NCI-H2227 (cell line): Measurements from ENCODE around the gene TADA1.
A peak's percentile ranks its signal among the peaks of the same experiment; 100 is the strongest.

ENCODE experiments used
- DNase-seq: peaks from one replicate; lab custom pipeline; 2025; ENCODE audit not compliant: unreplicated experiment; lab: John Stamatoyannopoulos, UW

TADA1 gene

GRCh38 chr1:166875734-166876539, at the start of gene TADA1:
TSS of gene TADA1 (minus strand) at chr1:166876264. CDS start at chr1:166876233, 31 bp downstream.
- peak; percentile 99 for DNase-seq

GRCh38 chr1:166924823-166925541, 48.9 kb upstream of the TADA1 start:
- DNase-seq, result no peak

- DNase-seq, result peak; percentile 76
Measured at GRCh38 chr1:166920561-166921475, 44.8 kb upstream of the TADA1 start.

GRCh38 chr1:166918956-166919316, 42.9 kb upstream of the TADA1 start:
- DNase-seq, result no peak

DNA sequence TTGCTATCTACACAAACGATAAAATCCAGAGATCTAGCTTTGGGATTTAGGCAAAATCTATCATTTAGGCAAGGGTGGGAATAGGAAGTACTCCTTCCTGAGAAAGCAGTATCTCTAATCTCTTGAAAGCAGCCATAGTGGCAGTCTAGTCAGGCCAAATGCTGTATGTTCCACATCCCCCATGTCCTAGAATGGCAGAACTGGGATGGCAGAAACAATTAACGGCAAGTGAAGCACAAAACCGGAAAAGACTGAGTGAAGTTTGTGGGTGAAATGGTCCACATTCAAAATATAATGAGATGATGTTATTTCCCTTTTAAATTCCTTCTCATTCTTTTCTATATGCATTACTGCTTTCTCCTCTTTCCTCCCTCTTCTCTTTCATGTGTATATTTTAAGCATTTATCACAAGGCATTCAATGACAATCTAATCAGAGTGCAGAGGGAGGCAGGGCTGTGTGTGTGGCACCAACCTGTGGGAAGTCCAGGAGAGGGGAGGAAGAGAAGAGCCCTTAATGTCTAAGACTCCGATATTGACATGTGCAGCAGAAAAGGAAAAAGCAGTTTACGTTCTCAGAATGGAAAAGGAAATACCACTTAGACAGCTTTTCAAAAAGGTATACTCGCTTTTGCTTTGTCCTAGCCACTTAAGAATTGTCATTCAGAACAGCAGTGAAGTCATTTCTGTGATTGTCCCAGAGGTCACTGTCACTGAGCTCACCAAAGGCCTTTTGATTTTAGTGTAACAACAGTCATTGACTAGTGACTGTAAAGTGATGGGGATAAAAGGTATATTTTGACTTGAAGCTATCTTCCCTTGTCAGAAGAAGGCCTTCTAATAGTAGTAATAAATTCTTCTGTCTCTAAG, 42.3 kb upstream of the TADA1 start:
- DNase-seq, result no peak

GRCh38 chr1:166915941-166916340, 39.9 kb upstream of the TADA1 start:
- no peak for DNase-seq

- no peak for DNase-seq
Measured at GRCh38 chr1:166915042-166915441, 39.0 kb upstream of the TADA1 start.

DNA sequence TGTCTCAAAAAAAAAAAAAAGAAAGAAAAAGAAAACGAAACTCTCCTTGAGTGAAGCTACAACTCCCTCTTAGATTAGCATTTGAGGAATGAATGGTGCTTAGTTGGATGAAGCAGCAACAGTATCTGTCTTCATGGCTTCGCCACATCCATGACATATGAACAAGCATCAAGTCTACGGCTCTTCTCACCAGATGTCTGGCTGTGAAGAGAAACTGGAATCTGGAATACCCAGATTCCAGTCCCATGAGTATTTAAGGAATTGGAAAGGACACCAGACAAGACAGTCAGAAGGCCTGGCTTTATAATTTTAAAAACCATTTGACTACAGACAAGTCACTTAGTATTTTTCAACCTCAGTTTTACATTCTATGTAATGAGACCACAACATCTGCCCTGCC, 38.0 kb upstream of the TADA1 start:
- DNase-seq, result no peak

- DNase-seq, result no peak
Measured at GRCh38 chr1:166911624-166912023, 35.6 kb upstream of the TADA1 start.

DNA sequence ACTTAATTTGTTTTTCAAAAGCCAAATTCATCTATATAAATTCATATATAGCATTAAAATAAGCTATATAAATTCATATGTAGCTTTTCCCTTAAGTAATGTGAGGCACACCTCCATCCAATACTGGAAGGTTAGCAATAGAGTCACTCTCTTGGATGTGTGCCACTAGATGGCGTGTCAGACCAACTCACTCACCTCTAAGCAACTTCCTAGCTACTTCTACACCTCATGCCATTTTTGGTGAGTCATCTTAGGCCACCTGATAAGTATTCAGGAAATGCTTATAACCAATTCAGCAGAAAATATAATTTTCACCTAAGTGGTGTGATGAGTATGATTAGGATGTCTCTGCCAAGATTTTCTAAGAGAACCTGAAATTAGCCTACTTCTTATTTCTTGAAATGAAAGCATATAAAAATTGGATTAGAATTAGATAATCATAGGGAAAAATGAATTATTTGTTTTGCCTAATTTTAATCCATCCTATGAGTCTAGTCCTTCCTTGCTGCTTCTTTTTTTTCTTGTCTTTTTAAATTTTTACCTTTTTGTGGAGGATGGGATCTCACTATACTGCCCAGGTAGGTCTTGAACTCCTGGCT, 34.4 kb upstream of the TADA1 start:
- peak; percentile 81 for DNase-seq

DNA sequence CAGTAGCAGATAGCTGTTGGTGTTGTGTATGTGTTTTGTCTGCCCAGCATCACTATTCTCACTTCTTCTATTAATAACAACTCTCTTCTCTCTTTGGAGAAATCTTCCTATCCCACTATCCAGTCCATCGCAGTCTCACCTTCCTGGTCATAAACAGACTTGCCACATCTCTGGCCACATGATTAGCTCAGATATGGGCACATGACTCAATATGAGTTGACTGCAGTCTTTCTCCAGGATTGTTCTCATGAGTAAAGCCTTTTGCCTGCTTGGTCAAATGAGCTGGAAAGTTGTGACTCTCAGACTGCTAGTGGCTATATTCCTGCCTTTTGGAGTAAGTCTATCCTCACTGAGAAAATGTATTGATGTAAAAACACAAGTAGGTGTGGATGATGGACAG, 32.9 kb upstream of the TADA1 start:
- DNase-seq, result no peak

GRCh38 chr1:166907763-166908162, 31.7 kb upstream of the TADA1 start:
- DNase-seq, result no peak

DNA sequence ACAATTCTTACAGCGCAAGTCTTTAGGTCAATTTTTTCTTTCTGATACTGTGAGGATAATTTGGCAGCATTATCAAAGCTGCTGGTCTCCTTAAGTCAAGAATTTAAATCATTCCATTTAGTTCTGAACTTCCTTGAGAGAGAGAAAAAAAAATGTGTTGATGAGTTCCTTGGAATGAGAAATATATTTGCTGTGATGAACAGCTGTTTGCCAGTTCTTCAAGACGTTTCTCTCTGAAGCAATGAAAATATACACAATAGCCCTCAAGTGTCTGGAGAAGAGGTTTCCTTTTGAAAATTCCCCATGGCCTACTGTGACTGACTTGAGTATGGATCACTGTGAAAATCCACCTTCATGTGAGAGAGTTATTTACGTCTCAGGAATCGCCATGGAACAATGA, 31.0 kb upstream of the TADA1 start:
- DNase-seq, result no peak

DNA sequence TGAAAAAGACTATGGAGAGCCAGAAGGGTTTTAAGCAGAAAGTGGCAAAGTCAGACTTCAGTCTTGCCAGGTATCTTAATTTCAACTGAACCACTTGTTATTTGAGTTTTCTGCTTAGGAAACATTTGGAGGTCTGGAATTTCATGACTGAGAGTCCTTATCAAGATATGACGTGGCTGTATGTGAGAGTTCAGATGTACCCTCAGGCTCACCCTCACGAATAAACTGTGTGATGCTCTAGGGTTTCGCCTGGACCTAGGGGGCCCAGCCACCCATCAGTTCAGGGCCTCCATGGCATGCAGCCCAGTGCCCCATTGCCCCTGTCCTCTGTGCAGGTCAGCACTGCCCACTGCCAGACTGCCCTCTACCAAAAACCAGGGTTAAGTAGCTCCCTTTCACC, 30.6 kb upstream of the TADA1 start:
- no peak for DNase-seq

DNA sequence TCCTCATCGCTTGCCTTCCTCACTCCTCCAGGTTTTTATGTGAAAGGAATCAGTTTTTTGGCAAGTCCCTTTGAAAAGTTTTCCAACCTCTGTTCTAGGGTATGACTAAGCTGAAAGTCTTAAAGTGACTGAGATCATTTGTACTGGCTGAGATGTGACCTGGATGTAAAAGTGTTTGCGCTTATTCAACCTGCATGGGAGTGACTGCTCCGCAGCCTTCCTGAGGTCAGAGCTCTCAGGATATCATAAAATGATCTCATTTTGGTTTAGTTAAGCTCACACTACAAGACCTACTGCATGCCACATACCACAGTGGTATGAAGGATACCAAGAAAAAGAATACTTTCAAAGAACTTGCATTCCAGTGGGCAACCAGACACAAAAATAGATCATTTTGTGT, 29.8 kb upstream of the TADA1 start:
- no peak for DNase-seq

DNA sequence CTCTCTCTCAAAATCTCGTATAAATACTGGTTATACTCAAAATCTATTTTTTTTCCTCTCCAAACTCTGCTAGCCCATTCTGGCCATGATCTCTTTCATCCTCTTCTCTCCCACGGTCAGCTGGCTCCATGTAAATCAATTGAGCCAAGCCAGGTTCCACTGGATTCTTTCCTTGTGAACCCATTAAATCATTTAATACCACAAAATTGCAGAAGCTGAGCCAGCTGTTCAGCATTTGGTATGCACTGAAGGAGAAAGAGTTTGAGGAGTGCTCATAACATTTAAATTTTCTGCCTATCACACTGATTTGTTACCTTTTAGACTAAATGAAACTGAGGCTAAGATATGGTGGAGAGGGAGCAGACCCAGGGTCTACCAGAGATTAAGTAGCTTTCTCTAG, 29.1 kb upstream of the TADA1 start:
- DNase-seq, result no peak

DNA sequence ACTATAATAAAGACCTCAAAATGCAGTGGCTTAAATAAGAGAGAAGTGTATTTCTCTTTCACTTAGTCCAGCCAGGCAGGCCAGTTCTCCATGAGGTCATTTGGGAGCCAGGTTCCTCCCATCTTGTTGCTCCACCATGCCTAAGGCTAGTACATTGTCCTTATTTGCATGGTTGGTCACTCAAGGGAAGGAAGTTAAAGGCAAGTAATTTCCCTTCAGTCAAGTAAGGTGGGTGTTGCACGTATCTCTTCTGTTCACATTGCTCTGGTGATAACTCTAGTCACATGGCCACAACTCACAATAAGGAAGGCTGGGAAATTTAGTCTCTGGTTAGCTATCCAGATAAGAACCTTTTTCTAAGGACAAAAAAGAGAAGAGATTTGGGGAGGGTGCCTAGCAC, 27.2 kb upstream of the TADA1 start:
- DNase-seq, result no peak

DNA sequence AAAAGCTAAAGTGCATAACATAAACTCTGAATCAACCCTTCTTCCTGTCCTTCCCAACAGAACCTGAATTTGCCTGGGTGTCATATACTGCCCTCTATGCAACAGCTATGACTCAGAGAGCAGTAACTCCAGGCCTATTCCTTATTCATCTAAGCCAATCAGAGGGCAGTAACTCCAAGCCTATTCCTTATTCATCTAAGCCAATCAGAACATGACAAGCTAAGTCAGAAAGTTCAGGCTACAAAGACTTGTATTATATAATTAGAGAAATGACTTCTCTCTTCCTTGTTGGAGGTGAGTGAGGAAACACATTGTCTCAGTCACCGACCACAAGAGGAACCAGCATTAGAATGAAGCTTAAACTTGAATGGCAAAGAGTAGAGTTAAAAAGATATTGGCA, 26.2 kb upstream of the TADA1 start:
- DNase-seq, result no peak

- no peak for DNase-seq
Measured at GRCh38 chr1:166900987-166901386, 24.9 kb upstream of the TADA1 start.

DNA sequence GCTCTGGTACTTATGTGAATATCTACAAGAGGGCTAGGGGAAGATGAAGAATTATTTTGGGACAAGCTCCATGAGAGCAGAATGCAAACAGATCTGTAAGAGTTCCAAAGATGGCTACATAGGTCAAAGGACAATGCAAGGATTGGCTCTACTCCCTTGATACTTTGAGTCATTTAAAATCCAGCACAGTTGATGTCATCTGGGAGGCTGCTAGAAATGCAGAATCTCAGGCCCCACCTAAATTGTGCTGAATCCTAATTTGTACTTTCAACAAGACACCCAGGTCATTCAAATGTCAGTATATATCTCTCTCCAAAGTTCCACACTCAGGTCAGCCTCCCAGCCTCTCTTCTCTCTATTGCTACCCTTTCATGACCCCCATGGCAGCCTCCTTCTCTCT, 23.7 kb upstream of the TADA1 start:
- no peak for DNase-seq
